Hypothalamus (tissue), 51 donors: ENCODE results near the gene SPOCK2.
"Not testable (repeated sequence)": the region's sequence is repeated elsewhere in the genome, so short reads cannot be mapped to it uniquely, and the experiment has no call there.

Experiments
- DNase-seq, 51 donors: peaks; one replicate each; lab custom pipeline; 2025; lab: John Stamatoyannopoulos, UW

SPOCK2 gene, protein sequence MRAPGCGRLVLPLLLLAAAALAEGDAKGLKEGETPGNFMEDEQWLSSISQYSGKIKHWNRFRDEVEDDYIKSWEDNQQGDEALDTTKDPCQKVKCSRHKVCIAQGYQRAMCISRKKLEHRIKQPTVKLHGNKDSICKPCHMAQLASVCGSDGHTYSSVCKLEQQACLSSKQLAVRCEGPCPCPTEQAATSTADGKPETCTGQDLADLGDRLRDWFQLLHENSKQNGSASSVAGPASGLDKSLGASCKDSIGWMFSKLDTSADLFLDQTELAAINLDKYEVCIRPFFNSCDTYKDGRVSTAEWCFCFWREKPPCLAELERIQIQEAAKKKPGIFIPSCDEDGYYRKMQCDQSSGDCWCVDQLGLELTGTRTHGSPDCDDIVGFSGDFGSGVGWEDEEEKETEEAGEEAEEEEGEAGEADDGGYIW

DNA sequence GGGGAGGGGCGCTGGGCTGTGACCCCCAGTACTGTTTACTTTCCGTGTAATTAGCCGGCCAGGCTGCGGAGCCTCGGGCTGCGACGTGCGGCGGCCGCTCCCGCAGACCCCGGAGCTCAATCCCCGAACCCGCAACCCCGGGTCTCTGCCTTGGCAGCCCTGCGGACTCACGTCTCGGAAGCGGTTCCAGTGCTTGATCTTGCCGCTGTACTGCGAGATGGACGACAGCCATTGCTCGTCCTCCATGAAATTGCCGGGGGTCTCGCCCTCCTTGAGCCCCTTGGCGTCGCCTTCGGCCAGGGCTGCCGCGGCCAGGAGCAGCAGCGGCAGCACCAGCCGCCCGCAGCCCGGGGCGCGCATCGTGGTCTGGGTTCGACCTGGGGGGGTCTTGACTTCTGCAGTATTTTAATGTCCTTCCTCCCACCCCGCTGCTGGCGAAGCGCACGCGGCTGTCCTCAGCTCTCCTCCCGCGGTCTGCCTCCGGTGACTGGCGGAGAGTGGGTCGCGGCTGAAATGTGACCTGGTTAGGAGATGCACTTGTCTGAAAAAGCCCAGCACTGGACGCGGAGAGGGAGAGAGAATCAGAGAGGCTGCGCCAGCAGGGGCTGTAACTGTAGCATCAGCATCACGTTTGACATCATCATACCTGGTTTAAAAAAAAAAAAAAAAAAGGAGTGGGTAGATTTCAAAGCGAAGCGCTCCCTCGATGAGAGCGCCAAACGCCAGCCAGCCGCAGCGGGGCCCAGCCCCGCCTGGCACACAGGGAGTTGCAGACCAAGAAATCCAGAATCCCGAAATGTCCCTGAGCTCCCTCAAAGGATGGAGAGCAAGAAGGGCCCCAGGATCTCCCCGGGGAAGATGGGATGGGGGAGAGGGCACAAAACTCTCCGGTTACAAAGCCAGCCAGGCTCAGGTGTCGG lies at the start of gene SPOCK2:
Gene SPOCK2 (minus strand): TSS at position 583 of the 920 bp plus-strand sequence. CDS start 223 bp downstream, at position 360.
- peak in 31 of 51 donors; percentile 22 to 77 (median 59) for DNase-seq

DNA sequence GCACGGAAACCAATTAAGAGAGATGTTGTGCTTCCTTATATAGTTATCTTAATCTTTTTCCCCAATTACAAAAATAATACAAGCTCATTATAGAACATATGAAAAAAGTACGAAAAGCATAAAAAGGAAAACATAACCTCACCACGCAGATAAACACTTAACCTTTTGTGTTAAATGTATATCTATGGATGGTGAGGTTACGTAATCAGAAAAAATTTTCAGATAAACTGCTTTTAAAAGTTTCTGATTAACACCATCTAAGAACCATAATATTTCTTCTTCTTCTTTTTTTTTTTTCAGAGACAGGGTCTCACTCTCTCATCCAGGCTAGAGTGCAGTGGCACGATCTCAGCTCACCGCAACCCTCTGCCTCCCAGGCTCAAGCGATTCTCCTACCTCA lies 49.2 kb upstream of the SPOCK2 start:
- DNase-seq, result no peak

- not testable (repeated sequence) for DNase-seq
These were observed 47.9 kb upstream of the SPOCK2 start for GRCh38 chr10:72136225-72136624.

DNA sequence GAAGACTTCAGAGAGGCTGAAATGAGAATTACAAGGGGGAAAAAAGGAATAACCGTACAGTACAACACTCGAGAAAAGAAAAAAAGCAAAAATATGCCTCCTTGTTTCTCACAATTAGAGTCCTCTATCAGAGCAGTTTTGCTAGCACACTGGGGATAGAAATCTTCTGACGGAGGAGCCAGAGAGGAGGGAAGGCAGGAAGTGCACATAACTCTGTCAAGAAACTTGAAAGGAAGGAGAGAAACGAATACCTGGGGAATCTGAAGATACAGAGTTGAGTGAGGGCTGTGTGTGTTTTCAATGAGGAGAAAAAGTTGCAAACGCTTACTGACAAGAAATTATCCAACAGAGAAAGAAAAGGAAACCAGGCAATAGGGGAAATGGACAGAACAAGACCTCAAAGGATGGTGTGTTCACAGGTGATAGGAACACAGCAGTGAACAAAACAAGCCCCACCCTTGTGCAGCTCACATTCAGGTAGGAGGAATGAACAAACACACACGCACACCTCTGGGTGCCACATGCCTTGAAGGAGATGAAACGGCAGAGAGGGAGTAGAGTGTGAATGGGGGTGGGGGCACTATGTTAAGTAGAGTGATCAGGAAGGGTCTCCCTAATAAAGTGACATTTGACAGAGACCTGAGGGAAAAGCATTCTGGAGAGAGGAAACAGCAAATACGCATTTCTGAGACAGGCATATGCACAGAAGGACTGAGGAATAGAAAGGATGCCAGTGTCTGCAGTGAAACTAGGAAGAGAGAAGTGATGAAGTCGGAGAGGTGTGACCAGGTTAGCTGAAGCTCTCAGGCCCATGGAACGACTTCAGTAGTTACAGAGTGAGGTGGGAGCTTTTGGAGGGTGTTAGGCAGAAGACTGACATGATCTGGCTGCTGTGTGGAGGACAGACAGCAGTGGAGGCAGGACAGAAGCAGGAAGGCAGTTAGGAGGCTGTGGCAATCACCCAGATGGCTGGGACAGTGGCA lies 46.7 kb upstream of the SPOCK2 start:
- DNase-seq, result no peak

DNA sequence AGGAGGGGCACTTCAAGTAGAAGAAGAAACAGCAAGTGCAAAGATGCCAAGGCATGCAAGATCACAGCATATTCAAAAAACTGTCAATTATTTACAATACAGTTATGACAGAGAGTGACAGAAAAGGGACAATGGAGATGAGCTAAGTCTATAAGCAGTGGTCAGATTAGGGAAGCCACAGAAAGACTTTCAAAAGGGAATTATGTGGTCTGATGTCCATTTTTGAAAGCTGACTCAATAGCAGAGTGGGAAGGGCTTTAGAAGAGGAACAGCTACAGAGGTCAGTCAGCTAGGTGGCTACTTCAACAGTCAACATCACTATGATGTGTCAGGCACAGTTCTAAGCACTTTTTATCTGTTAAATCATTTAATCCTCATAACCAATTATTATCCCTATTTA lies 45.2 kb upstream of the SPOCK2 start:
- DNase-seq, result no peak

- no peak for DNase-seq
These were observed 44.5 kb upstream of the SPOCK2 start for GRCh38 chr10:72132854-72133253.

- no peak for DNase-seq
These were observed 39.2 kb upstream of the SPOCK2 start for GRCh38 chr10:72127571-72127970.

DNA sequence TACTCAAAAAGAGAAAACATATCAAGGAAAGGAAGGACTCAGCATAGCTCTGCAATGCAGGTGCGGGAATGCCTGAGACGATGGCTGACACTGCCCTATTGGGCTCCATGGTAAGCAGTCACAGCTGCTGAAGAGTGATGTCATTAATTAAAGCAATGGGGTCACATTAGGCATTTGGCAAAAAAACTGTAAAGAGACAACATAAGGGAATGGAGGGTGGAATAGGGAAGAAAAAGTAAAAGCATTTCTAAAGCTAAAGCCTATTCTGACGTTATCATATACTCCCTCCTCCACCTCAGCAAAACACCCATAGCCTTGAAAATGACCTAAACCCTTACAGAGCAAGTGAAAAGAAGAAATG lies 38.5 kb upstream of the SPOCK2 start:
- DNase-seq, result no peak

- no peak for DNase-seq
These were observed 38.0 kb upstream of the SPOCK2 start for GRCh38 chr10:72126184-72126871.

DNA sequence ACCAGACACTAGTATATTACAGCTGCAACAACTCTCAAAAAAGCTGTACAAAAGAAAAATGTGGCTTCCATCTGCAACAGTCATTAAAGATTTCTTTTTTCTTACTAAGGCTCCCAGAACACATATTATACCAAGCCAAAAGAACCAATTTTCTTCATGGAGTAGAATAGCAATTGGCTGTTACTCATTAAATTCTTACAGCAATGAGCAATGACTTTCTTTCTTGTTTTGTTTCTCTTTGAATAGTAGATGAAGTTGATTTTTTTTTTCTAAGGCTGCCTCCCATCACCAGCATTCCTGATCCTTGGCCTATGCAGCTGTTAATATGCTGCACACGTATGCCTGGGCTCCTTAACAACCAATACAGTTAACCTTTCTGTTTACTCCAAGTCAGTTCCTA lies 36.6 kb upstream of the SPOCK2 start:
- DNase-seq, result peak in 1 of 51 donors; percentile 44

DNA sequence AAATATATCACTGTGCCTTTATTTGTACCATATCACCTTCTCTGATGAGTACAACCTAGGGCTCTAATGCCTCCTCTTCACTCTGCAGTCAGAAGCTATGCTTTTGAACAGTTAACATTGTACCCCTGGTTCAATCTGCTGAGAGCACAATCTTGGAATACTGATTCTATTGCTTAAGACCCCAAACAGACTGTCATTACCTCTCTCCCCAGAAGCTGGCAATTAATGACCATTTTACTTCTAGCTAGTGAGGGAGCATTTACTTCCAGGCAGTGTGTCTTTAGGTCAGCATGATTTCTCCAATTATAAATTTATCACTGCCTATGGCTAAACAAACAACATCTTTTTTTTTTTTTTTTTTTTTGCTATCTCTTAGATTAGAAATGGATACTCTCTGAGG lies 36.0 kb upstream of the SPOCK2 start:
- DNase-seq, result no peak

GRCh38 chr10:72123616-72124015 lies 35.3 kb upstream of the SPOCK2 start:
- DNase-seq, result no peak

GRCh38 chr10:72122221-72122620 lies 33.9 kb upstream of the SPOCK2 start:
- no peak for DNase-seq

- DNase-seq, result no peak
These were observed 33.0 kb upstream of the SPOCK2 start for GRCh38 chr10:72121389-72121788.

DNA sequence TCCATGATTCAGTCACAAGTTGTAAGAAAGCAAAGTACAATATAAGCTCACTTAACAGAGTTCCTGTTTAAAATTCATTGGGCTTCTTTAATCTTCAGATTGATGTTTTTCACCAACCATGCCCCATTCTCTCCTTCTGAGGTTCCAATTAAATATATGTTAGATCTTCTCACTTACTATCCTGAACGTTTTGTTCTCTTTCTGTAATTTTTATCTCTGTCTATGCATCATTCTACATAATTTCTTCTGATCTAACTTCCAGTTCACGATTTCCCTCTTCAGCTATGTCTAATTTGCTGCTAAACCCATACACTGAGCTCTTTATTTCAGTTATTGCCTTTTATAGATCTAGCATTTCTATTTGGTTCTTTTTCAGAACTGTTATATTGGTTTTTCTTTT lies 28.0 kb upstream of the SPOCK2 start:
- DNase-seq, result no peak

DNA sequence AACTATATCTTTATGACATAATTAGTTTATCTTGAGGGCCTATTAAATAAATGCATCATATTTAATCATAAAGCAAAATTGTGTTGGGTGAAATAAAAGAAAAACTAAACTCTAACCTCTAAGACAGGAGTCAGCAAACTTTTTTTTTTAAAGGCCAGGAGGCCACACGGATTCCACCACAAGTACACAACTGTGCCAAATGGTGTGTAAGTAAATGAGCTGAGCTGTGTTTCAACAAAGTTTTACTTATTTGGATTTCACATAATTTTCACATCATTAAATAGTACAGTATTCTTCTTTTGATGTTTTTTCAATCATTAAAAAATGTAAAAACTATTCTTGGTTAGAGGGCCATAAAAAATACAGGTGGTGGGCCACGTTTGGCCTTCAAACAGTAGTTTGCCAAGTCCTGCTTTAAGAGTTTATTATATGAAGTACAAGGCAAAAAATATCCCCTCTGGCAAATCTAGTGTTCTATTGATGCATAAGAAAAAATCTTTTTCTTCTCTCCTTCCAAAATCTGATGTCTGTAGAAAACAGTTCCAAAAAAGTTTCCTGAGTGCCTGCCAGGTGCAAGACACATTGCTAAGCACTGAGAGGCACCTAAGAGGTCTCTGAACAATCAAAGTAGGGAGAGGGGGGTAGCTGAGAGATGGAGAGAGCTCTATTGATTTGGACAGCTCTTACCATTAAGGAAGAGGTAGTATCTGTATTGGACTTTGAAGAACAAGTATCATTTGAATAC lies 26.5 kb upstream of the SPOCK2 start:
- no peak for DNase-seq

- DNase-seq, result no peak
These were observed 22.5 kb upstream of the SPOCK2 start for GRCh38 chr10:72110673-72111401.

DNA sequence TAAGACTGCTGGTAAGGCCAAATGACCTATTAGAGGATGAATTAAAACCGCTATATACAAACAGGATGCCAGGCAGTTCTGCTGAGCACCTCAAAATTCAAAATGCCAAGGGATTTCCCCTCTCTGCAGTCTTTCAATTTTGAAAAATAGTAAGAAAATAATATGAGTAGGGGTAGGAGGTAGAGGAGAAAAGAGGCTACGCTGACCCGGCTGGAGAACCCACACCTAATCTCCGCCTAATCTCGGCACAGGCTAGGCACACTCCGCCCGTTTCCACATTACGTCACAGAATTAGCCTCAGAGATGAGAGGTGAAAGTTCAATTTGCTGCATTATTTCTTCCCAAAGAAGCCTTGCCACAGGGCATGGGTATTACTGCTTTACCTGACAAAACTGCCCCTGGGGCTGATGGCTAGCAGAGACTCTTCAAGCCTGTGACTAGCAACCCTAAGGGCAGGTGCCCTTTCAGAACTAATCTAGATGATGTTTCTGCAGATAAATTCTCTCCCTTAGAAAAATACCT lies 21.3 kb upstream of the SPOCK2 start:
- DNase-seq, result no peak
